Stimulated activated CD4-positive, alpha-beta T cell treated with anti-CD3 and anti-CD28 coated beads, Interleukin-1b, Interleukin-23, amount 100 ng/mL, for 24 hours (primary cell): ENCODE results near the gene CSDE1.

ENCODE experiments used
- DNase-seq, 4 experiments: peaks; one replicate each; pipeline ENCODE4 v3.0.0-alpha.2; 2020; ENCODE audit warnings: low read depth in 4 of 4, low spot score in 1 of 4

CSDE1 gene

GRCh38 chr1:114750780-114751179, 7.0 kb downstream of the CSDE1 start:
- no peak for DNase-seq

- no peak for DNase-seq
These were observed 7.9 kb downstream of the CSDE1 start for GRCh38 chr1:114749835-114750234.

DNA sequence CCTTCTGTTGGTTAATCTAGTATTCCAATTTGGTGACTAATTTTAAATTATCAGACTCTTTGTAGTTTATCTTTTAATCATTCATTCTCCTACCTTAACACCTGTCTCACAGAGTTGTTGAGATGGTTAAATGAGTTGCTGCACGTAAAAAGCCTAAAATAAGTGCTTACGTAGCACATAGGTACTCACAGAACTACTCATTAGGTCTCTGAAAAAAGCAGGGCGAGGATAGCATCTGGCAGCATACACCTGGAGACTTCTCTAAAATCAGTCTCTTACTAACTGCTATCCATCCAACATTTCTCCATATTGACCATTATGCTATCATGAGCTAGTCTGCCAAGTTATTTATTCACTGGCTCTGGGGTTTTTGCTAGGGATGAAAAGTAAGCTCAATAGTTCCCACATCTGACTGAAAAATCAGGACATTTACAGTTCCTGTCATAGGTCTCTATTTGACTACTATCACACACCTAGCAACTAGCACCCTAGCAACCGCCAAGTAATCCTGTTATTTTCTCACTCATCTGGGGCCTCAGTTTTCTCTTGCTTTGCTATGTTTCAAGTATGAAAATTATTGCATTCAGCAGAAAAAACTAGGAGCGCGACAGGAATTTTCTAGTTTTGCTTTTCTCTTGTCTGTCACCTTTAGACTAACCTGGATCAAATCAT, 11.2 kb downstream of the CSDE1 start:
- DNase-seq: no peak

- no peak for DNase-seq
These were observed 12.5 kb downstream of the CSDE1 start for GRCh38 chr1:114745291-114745690.

DNA sequence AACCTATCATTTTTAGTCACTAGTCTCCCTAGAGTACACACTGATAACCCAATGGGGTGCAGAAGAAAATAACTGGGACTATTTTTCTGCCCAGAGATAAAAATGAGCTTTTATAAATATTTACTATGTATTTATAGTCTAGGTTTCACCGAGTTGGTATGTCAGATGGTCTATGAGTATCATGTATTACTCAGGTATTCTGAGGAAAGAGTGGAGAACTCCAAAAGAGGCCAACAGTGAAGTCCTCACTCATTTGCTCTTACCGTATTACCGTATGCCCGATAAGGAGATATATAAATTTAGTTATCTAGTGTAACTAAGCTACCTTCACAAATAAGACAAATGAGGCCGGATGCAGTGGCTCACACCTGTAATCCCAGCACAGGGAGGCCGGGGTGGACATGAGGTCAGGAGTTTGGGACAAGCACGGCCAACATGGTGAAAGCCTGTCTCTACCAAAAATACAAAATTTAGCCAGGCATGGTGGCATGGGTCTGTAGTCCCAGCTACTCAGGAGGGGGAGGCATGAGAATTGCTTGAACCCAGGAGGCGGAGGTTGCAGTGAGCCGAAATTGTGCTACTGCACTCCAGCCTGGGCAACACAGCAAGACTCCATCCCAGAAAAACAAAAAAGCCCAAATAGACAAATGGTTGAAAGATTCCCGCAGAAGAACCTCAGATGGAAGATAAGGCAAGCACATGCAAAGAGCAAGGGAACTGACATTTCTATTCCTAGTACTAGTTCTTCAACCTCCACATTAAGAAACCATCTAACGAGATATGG, 15.6 kb downstream of the CSDE1 start:
- no peak for DNase-seq

DNA sequence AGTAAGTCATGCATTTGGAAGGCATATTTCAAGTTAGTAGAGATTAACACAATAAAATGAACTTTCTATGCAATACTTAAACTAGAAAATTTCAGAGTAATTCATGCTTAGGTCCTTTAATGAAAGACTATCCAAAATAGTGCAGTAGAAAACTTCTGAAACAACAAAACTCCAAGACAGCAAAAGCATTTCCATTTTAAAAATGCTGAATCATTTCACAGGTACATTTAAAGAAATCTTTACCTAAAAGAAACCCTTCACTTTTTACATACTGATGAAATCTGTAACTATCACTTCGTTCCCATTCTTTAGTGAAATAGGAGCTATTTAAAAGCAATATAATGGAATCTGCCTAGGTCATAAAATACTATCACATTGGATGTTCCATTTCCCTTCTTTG, 17.5 kb downstream of the CSDE1 start:
- no peak for DNase-seq

DNA sequence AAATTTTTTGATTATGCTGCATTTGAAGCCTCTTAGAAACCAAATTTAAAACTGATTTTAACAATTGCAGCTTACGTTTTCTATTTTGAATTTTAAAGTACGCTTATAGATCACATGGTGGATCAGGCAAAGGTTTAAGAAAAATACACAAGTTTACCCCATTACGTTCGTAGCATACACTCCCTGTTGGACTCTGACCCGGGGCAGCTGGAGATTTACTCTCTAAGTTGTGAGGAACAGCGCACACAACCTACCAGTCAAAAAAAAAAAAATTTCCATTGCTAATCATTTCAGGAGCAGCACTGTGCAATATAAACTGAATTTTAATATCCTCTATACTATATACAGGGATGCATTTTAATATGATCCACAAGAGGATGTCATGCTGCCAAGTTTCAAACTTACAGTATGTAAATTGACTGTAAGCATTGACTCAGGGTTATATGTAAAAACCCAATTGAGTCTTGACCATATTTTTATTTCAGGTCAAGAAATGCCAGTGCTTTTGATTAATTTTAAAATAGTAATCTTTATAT, 20.4 kb downstream of the CSDE1 start:
- DNase-seq: no peak

- no peak for DNase-seq
These were observed 22.3 kb downstream of the CSDE1 start for GRCh38 chr1:114735479-114735878.

DNA sequence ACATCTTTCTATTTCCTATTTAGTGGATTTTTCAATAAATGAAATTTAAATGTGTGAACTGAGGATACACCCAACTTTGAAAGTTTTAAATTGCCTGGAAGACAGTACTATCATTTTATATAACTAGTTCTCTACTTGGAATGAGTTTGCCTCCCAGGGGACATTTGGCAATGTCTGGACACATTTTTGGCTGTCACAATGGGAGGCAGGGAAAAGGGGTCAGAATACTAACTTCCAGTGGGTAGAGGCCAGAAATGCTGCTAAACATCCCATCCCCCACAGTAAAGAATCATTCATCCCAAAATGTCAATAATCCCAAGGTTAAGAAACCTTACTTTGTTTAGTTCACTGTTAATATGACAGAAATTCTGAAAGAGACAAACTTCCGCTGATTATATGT, 28.0 kb downstream of the CSDE1 start:
- no peak for DNase-seq

- DNase-seq: no peak
These were observed 29.2 kb downstream of the CSDE1 start for GRCh38 chr1:114728553-114728952.

GRCh38 chr1:114725230-114725629, 32.6 kb downstream of the CSDE1 start:
- DNase-seq: no peak

DNA sequence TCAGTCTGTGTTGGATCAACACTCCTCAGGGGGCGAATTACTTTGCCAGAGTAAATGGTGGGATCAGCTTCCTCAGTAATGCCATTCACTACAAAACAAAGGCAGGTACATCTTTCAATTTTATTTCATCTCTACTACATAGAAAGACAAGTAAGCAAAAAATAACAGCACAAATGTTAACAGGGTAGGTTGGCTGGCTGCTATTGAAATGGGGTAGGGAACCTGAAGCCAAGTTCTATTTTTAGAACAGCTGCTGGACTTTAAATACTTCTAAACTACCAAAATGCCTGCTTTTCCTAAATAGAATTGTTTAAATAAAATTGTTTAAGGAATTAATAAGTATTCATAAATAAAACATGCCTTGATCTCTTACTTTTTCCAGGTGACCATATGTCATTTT, 33.9 kb downstream of the CSDE1 start:
- DNase-seq: no peak

GRCh38 chr1:114723457-114723856, 34.3 kb downstream of the CSDE1 start:
- no peak for DNase-seq

GRCh38 chr1:114720492-114720891, 37.3 kb downstream of the CSDE1 start:
- DNase-seq: no peak

DNA sequence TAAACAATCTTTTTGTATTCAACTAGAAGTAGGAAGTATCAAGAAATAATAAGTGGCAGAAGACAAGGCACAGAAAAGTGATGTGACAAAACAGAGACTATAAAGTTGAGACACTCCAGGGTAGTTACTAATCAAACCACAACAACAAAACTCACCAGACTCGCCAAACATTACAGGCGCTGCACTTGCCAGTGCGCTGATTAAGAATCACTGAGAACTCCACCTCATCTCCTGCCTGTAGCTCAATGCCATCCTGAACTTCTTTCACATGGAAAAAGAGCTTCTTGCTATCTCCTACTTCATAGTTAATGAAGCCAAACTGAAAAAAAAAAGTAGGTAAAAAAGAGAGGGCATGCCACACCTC, 38.4 kb downstream of the CSDE1 start:
- no peak for DNase-seq

DNA sequence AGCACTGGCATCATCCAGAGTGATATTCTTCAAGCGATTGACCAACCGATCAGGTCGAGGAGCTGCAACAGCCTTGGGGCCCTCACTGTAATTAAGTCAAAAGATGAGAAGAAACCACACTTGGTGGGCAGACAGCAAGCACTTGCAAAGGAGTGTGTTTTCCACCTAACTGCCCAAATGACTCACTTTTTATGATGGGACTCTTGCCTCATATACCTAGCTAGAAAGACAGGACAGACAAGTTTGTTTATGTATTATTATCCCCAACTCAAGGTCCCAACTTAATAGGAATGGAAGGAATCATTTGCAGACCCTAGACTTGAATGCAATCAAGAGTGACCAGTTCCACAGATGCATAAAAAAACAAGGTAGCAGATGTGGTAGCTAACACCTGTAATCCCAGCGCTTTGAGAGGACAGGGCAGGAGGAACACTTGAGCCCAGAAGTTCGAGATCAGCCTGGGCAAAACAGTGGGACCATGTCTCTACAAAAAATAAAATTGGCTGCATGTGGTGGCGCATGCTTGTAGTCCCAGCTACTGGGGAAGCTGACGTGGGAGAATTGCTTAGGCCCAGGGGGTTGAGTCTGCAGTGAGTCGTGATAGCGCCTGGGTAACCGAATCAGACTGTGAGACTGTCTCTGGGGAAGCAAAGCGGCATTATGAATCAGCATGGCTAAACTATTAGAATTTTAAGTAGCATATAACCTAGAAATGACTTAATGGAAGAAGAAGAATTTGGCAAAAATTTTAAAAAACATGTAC, 38.9 kb downstream of the CSDE1 start:
- DNase-seq: peak in 1 of 4 experiments; percentile 3

GRCh38 chr1:114716304-114717170, 41.2 kb downstream of the CSDE1 start, which contains the start of gene NRAS:
NRAS (minus strand) TSS chr1:114716771; CDS start chr1:114716160, 611 bp downstream.
- DNase-seq: peak; percentile 91 to 94 (median 92)

- DNase-seq: no peak
These were observed 41.9 kb downstream of the CSDE1 start for GRCh38 chr1:114715952-114716303.

- DNase-seq: no peak
These were observed 44.8 kb downstream of the CSDE1 start for GRCh38 chr1:114712977-114713376.

GRCh38 chr1:114710360-114710759, 47.4 kb downstream of the CSDE1 start:
- DNase-seq: no peak

DNA sequence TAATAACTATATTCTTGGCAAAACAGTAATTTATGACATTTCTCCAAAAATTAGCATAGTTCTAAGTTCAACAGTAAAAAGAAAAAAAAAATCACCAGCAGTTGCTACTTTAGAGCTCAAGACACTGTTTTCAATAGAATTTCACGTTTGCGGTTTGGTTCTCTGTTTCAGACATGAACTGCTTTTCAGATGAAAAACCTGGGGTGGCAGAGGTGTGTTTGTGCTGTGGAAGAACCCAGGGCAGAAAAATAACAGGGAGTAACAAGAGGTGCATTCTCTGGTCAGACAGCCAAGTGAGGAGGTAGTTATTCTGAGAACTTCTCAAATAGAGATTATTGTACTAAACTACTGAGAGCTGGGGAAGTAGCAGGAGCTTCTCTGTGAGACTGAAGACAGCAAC, 50.2 kb downstream of the CSDE1 start:
- no peak for DNase-seq
